Activated CD8-positive, alpha-beta memory T cell treated with anti-CD3 and anti-CD28 coated beads, Interleukin-2, amount 50 U/mL, for 4 hours (primary cell): ENCODE results near the gene ZC3H4.
"Not testable (repeated sequence)": the region's sequence is repeated elsewhere in the genome, so short reads cannot be mapped to it uniquely, and the experiment has no call there.

Source experiments
- DNase-seq: peaks from one replicate; pipeline ENCODE4 v3.0.0-alpha.2; 2020

Gene ZC3H4

DNA sequence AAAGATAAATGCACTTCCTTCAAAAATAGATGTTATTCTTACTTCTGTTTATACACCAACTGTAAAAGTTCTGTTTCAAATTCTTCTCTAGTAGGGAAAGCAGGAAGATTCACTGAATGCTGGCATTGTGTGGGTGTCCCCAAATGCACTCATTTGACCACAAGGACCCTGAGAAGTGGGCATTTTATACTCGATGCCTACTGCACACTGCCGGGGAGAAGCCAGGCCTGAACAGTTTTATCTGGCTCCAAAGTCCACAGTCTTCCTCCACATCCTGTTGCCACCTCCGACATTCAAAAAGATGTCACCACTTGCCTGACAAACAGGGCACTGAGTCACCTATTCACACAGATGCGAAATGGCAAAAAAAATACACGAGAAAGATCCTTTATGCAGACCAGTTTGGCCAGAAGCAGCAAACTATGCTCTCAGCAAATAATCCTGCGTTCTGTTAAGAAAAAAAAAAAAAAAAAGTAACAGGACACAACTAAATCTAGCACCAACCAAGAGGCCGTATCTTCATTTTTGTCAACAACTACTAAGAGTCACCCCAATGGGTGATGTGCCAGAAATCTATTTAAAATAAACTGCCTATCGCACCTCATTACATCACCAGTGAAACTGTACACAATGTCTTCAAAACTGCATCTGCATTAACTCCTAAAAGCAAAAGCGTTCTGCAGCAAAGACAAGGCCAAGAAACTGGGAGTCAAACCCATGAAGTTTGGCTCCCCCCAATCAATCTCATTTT is 6.2 kb downstream of the ZC3H4 start:
- DNase-seq = peak; percentile 41

DNA sequence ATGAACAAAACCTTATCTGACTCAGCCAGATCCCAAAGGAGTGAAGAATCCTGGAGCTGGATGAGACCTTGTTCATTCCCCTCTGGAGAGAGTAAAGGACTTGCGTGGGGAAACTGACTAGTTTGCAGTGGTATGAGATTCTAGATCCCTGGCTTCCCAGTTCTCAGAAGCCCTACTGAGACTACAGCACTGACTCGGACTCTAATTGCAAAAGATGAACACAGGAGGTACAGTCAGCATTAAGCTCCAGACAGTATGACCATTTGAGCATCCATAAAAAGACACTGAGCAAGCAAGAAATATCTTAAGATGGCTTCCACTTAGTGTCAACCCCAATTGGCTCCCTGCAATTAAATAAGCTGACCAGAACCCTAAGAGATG is 6.8 kb downstream of the ZC3H4 start:
- no peak for DNase-seq

DNA sequence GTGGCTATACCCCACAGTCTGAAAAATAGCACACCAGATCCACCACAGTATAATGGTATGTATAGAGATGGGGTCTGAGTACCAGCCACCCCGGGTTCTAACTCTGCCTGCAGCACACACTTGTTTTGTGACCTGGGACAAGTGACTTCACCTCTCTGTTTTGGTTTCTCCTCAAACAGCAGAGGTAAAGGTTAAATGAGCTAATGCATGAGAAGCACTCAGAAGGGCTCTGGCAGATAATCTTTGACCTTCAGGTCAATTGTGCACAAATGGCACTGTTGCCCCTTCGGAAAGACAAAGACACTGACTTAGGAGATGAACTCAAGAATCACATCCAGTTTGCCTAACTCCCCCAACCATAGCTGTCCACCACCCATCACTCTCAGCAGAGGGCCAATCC is 7.7 kb downstream of the ZC3H4 start:
- DNase-seq = no peak

DNA sequence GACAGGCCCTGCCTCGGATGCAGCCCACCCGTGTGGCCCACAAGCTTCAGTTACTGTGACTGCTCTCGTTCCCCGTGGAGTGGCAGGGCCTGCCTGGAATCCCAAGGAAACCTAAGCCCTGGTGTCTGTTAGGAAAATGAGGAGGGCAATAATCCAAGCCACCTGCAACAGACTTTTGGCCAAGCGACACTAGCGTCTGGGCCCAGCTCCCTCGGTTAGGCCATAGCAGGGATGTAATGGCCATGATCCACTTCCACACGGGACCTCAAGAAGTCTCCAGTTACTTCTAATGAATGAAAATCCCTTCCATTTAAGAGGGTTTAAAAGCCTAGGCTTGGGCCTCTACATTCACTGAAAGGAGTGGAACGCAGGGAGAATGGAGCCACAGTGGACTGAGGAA is 8.9 kb downstream of the ZC3H4 start:
- DNase-seq = no peak

DNA sequence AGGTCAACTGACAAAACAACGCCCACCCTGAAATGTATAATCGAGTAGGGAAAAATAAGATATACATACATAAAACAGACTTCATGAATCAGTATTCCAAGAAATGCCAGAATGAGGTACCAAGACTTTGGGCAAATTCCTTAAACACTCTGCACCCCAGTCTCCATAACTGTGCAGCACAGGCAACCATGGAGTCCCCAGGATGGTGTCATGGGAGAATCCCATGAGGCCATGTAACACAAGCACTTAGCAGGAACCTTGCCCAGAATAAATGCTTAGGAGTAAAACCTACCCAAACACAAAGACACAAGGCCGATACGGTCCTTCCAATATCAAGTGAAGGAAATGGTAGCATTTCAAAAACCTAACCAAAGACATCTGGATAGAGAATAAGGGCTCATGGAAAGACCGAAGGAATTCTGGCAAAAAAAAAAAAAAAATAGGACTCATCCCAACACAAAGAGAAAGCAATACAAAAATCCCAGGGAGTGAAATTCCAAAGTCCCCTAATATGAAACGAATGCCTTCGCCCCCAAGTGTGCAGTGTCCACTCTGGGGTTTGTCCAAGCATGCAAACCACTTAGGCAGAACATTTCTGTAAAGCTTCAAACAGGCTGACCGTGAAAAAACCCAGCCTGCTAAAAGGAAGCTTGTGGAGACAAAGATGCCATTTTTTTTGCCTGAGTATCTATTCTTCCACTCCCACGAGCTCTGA is 11.1 kb downstream of the ZC3H4 start:
- DNase-seq = no peak

DNA sequence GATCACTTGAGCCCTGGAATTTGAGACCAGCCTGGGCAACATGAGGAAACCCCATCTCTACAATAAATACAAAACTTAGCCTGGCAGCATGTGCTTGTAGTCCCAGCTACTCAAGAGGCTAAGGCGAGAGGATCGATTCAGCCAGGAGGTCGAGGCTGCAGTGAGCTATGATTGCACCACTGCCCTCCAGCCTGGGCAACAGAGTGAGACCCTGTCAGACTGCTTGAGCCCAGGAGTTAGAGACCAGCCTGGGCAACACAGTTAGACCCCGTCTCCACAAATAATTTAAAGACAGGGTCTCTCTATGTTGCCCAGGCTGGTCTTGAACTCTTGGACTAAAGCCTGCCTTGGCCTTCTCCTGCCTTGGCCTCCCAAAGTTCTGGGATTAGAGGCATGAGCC is 12.5 kb downstream of the ZC3H4 start:
- not testable (repeated sequence) for DNase-seq

DNA sequence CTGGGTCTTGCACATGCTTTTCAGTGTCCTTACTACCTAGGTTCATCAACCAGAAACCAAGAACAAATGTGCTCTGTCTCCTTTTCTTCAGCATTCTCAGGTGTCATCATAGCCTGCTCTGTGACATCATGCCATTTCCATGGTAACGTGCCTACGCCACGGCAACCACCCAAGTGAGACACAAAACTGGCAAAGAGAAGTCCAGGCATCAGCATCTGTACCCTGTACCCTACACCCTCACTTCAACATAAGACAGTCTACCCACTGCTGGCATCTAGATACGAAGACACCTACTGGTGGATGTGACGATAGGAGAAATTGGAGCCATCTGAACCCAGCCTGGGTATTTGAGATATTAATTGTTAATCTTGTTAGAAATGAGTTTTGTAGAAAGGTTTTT is 13.3 kb downstream of the ZC3H4 start:
- no peak for DNase-seq

DNA sequence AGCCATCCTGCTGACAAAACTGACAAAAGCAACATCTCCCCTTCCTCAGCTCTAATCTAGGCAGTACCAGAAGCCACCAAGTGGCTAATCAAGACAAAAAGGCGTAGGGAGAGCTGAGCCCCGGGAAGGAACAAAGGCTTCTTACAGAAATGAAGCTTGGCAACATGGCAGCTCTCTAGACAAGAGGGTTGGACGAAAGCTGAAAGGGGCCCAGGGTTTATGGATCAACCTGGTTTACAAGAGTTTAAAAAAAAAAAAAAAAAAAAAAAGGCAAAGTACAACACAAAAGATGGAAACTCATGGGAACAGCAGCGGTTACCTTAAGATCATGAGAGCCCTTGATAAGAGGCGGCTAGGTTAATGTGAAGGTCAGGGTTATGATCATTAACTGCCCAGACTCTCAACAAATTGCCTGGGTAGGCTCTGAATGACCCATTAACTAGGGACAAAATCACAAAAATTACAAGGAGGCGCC is 14.0 kb downstream of the ZC3H4 start:
- no peak for DNase-seq

DNA sequence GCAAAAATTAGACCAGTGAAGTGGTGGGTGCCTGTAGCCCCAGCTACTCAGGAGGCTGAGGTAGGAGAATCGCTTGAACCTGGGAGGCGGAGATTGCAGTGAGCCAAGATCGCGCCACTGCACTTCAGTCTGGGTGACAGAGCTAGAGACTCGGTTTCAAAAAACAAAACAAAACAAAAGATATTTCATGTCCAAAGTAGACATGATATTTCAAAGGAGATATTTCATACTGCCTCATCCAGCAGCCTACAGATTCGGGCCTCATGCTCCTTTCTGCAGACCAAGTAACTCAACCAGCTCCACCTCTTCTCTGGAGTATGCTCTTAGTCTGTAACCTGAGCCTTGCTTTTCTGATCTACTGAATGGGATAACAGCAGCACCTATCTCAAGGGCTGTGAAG is 15.0 kb downstream of the ZC3H4 start:
- DNase-seq = no peak

DNA sequence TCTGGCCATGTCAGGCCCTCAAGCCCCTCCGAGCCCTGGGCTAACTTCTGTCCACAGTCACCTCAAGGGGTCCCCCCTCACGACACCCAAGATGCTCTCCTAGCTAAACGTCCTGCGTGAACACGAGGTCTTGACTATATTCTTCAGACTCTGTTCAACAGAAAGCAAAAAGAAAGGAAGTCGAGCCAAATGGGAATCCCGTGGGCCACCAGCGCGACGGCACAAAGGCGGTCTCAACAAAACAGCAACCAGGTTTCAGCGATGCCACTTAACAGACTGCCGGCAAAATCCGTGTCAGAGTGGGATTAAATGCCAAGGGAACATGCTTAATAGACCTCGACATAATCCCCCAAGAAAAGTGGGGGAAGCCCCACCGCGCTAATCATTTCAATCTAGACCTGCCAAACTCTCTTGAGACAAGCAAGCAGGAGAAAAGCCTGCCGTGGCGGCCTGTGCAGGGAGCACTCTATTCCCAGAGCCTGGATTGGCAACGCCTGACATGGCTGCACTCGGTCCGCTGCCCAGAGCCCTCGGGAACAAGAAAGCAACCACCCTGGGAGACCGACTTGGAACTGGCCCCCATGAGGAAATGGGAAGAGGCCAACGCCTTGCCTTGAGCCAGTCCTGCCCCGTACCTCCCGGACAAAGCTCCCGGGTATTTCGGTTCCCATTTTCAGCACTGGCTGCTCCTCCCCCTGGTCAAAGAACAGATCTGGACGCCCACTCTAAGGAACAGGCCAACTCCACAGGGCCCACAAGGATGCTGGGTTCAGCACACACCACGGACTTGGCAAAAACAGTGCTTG is 16.0 kb downstream of the ZC3H4 start:
- DNase-seq = no peak

DNA sequence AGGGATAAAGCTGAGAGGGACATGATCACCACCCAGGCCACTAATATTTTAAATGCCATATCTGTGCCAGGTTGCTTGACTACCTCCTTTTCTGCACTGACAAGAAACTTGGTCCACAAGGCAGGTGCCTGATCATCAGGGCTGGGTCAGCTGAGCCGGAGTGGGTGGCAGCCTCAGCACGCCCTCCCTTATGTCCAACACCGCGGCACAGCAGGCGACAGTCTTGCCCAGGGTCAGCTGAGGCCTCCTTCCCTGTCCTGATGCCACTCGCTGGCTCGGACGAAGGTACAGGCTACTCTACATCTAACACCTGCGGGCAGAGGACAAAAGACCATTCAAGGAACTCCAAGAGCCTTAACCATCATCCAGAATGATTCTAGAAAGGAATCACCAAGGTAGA is 16.9 kb downstream of the ZC3H4 start:
- DNase-seq = no peak

DNA sequence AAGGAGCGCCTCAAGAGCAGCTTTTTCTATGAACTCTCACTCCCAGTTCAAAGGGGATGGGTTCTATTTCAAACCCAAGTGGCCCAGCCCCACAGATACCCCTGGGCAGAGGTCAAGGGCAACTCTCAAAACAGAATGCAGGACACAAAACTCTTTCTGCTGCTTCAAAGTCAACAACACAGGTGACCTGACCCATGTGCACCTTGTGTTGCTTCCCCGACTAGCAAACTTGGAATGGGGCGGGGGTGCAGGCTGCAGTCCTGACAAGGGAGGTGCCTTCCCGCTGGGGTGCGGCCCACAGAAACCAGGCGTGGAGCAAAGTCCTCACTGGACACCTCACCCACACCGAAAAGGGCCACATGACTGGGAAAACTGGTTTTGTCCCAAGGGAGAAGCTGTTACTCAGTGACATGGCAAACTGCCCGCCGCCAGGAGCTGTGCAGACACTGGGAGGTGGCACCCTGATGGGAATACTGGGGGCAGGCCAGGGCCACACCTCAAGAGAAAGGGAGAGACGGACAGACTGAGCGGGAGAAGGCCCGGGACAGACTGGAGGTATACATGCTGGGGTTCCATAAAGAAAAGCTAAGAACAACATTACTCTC is 17.4 kb downstream of the ZC3H4 start:
- DNase-seq = no peak

DNA sequence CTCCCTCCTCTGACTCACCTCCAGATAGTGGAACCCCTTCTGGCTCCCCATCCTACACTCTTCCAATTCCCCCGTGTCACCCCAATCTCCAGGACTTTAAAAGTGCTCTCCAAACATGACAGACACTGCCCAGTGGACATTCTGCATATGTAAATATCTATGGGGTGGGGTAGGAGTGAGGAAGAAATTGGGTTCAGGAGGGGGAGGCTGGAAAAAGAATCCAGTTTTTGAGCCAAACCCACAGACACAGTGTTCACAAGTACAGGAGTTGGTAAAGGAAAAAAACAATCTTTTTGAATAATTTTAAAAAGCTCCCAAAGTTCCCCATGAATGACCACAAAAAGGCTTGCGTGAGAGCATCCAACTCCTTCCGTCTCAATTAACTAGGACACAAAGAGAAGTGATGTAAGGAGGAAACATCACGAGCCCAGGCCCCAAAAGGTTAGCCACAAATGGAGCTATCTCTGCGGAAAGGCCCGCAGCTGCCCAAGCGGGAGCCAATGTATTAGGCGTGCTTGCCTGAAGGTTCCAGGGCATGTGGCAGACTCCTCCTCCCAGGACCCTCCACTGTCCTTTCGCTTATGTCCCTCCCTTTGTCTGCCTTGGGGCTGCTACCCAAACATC is 18.0 kb downstream of the ZC3H4 start:
- DNase-seq = no peak

DNA sequence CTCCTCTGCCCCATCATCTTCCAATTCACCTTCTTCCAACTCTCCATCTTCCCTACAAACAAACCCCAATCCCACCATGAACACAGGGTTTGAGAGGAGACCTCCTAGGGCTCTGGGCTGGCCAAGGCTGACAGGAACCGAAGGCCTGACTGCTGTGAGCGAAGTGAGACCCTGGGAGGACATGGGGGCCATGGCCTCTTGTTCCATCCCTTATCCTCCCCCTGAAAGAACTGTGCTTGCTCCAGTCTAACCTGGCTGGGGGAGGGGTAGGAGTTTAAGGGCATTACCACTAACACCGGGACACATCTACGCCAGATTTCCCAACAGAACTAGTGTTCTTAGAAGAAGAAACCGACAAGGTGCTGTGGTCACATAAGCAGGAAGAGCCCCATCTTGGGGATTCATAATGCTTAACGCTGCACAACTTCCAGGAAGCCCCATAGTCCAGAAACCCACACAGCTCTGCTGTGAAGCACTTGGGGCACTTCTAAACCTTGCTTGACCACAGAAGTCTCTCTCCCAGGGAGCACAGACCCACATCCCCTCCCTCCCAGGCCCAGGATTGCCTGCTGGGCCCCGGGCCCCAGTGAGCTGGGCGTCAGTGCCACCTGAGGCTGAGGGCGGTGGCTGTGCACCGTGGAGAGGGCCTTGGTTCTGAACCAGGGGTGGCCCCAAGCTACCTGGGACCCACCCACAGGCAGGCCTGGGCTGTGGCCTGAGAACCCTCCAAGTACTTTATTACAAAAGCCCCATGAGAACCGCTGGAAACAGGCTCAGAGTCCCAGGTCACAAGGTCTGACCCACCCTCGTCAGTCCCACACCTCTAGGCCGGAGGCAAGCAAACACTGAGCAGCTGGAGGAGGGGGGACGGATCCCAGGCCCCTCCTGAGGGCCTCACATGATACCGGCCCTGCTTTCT is 18.8 kb downstream of the ZC3H4 start:
- no peak for DNase-seq

DNA sequence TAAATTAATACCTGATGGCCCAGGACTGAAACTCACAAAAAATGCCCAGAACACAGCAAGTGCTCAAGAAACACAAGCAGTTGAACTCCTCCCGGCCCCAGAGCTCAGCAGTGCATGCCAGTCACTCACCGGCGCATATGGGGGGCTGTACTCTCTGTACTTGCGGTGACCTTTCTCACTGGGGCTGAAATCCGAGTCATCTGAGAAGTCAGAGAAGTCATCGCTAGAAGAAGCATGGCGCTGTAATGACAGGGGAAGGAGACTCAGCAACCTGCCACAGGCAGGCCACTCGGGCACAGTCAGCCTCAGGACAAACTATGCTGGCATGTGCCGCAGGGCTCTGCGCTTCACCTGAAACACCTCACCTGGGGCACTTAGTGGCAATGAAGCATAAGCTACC is 19.7 kb downstream of the ZC3H4 start:
- DNase-seq = peak; percentile 41

DNA sequence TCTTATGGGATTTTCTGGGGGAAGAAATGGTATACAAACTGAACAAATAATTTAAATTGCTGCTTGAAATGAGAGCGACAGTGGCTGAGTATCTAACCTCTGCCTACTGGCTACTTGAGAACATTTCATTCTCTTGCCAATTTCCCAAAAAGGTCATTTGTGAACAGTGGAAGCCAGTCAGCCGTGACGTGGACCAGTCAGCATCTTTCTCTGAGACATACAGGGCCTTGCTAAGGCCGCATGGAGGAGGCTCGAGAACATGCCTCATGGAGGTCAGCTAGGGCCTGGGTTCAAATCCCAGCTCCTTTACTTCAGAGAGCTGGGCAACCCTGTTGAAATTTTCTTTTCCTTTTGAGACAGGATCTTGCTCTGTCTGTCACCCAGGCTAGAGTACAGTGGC is 20.3 kb downstream of the ZC3H4 start:
- no peak for DNase-seq

DNA sequence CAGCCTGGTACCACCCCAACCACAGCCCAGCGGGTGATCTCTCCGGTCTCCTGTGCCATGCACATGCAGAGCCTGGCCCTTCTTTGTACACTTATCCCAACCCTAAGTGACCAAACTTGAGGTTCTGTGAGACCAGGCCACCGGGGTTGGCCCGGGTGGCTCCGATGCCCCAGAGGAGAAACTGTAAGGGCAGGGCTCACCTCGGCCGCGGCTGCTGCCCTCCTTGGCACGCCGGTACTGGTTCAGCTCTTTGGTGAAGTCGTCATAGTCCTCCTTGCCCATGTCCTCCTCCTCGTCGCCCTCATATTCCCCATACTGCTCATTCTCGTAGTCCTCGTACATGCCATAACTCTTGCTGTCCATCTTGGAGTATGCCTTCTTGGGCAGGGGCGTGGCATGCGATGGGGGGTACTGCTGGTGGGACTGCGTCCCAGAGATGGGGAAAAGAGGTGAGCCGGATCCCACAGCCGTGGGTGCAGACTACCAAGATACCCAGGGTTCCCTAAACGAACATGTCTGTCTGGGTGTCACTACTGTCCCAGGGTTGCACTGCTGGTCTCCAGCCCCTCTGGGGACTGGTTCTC is 23.7 kb downstream of the ZC3H4 start:
- no peak for DNase-seq

DNA sequence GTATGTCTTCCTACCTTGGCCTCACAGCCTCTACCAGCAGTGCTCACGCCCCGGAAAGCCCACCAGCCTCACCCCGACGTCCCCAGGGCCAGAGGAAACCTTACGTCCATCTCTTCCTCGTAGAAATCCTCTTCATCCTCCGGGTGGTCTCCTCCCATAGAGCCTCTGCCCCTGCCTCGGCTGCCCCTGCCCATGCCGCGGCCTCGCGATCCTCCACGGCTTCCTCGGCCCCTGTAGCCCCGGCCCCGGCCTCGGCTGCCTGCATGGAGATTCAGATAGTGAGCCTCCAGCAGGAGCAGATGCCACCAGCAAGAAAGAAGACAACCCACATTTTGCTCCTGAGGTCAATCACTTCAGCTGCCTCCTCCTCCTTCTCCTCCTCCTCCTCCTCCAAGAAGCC is 27.3 kb downstream of the ZC3H4 start:
- no peak for DNase-seq

DNA sequence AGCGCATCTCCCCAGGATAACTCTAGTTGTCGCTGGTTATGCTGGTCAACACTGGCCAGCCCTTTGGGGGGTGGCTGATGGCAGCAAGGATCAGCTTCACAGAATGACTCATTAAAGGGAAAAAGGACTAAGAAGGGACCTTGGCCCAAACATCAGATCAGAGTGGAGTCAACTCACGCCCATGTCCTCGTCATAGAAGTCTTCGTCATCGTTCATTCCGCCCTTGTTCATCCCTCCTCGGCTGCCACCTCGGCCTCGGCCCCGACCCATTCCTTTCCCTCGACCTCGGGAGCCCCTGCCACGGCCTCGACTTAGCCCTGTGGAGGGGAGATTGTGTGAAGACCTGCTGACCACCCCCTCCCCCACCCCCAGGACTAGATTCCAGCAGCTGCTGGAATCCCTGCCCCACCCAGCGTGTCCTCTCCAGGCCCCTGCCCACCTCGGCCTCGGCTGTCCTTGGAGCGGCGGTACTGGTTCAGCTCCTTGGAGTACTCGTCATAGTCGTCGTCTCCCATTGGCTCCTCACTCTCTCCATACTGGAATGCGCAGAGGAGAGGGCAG is 28.6 kb downstream of the ZC3H4 start:
- DNase-seq = no peak

DNA sequence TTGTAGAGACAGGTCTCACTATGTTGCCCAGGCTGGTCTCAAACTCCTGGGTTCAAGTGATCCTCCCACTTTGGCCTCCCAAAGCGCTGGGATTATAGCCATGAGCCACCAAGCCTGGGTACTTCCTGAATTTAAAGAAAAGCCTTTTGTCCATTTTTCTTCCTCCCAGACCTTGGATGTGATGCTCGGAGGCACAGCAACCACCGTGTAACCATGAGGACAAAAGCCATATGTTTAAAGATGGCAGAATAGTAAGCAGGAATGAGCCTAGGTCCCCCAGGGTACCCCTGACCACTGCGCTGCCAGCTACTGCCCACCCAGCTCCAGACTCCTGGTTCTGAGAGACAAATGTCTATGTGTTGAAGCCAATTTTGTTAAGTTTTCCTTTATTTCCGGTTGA is 31.1 kb downstream of the ZC3H4 start:
- no peak for DNase-seq

DNA sequence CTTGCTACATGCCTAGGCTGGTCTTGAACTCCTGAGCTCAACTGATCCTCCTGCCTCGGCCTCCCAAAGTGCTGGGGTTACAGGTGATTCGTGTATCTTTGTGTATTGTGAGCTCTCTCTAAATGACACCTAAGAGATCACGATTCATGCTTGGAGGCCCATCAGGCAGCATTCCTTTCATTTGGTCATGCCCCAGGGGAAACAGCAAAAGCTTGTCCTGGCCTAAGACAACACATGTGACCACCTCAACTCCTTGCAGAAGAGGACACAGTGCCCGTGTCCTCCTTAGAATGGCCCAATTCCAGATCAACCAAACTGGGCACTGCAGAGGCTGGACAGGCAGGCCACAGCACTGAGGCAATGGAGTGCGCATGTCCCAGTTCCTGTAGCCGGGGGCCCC is 32.5 kb downstream of the ZC3H4 start:
- DNase-seq = no peak
